Neural cell (in vitro differentiated cells): ENCODE data around the gene NPFFR2. TPM values are rescaled to one million over a fixed set of nuclear protein-coding genes. Genes with fewer than 3 reads are reported as not detected.

ENCODE experiments used
- H2AFZ ChIP-seq: fragments of 200-600, 300-800 bp; sonication (generic), shearing (Covaris generic); 2 replicates; pipeline ENCODE4 v1.6.0; 2014; ENCODE audit warnings: low read depth, mild to moderate bottlenecking, antibody characterized with exemption, low read length, moderate library complexity
- H3F3A ChIP-seq: fragments of 200-600 bp; shearing (Covaris generic); 2 replicates; pipeline ENCODE4 v1.6.1; 2016; ENCODE audit warnings: mild to moderate bottlenecking, moderate library complexity, mixed read lengths, antibody characterized with exemption, low read length; ENCODE audit not compliant: insufficient read depth, poor library complexity, severe bottlenecking
- H3K27ac ChIP-seq: fragments of 200-600, 300-800 bp; sonication (generic), shearing (Covaris generic); 2 replicates; pipeline ENCODE4 v1.5.1; 2014; ENCODE audit warnings: mild to moderate bottlenecking, low read length, moderate library complexity
- H3K27me3 ChIP-seq: fragments of 300-800, 200-600 bp; sonication (generic), shearing (Covaris generic); 2 replicates; pipeline ENCODE4 v1.6.0; 2014; ENCODE audit warnings: mild to moderate bottlenecking, low read depth, low read length, moderate library complexity; ENCODE audit not compliant: insufficient read depth
- H3K36me3 ChIP-seq: fragments of 300-800, 200-600 bp; sonication (generic), shearing (Covaris generic); 2 replicates; pipeline ENCODE4 v1.5.1; 2014; ENCODE audit warnings: mild to moderate bottlenecking, antibody characterized with exemption, low read length, moderate library complexity; ENCODE audit not compliant: insufficient read depth
- H3K4me2 ChIP-seq: fragments of 300-800, 200-600 bp; sonication (generic), shearing (Covaris generic); 2 replicates; pipeline ENCODE4 v1.6.0; 2014; ENCODE audit warnings: mild to moderate bottlenecking, low read length
- H3K4me3 ChIP-seq: fragments of 300-800, 200-600 bp; sonication (generic), shearing (Covaris generic); 2 replicates; pipeline ENCODE4 v1.5.1; 2014; ENCODE audit warnings: mild to moderate bottlenecking, low read length, moderate library complexity
- H3K79me2 ChIP-seq: fragments of 200-600 bp; shearing (Covaris generic); replicated peaks from 2 replicates; pipeline ENCODE4 v1.6.0; 2014; ENCODE audit warnings: mild to moderate bottlenecking, low read length, moderate library complexity; ENCODE audit not compliant: insufficient read depth
- H3K9ac ChIP-seq: fragments of 300-800, 200-600 bp; sonication (generic), shearing (Covaris generic); 2 replicates; pipeline ENCODE4 v1.6.1; 2016; ENCODE audit warnings: mild to moderate bottlenecking, low read length, mixed read lengths
- H3K9me2 ChIP-seq: fragments of 200-600 bp; shearing (Covaris generic); 2 replicates; pipeline ENCODE4 v1.6.1; 2016; ENCODE audit warnings: mild to moderate bottlenecking, low read length, mixed read lengths; ENCODE audit not compliant: insufficient read depth
- H3K9me3 ChIP-seq: fragments of 200-600, 300-800 bp; sonication (generic), shearing (Covaris generic); 2 replicates; pipeline ENCODE4 v1.6.1; 2016; ENCODE audit warnings: mild to moderate bottlenecking, mixed run types, low read length, moderate library complexity, mixed read lengths
- H4K20me1 ChIP-seq: fragments of 200-600 bp; shearing (Covaris generic); 2 replicates; pipeline ENCODE4 v1.6.1; 2016; ENCODE audit warnings: mild to moderate bottlenecking, mixed run types; ENCODE audit not compliant: insufficient read depth
- EP300 ChIP-seq: fragments of 450-650 bp; conservative IDR thresholded peaks from 2 replicates; pipeline ENCODE4 v1.6.1; 2014; ENCODE audit warnings: antibody characterized with exemption, mild to moderate bottlenecking, moderate library complexity; ENCODE audit not compliant: poor library complexity, severe bottlenecking
- EZH2 ChIP-seq: fragments of 200-600, 300-800 bp; shearing (Covaris generic), sonication (generic); IDR thresholded peaks from 2 replicates; pipeline ENCODE4 v1.6.1; 2014; ENCODE audit warnings: antibody characterized with exemption, low read length, borderline replicate concordance, mild to moderate bottlenecking; ENCODE audit not compliant: insufficient read depth, poor library complexity, severe bottlenecking
- MXI1 ChIP-seq: fragments of 450-650 bp; conservative IDR thresholded peaks from 2 replicates; pipeline ENCODE4 v1.6.1; 2014; ENCODE audit warnings: antibody characterized with exemption, mild to moderate bottlenecking; ENCODE audit not compliant: poor library complexity, severe bottlenecking
- POLR2AphosphoS5 ChIP-seq: IDR thresholded peaks from 2 replicates; pipeline ENCODE4 v1.6.1; 2012
- RAD21 ChIP-seq: fragments of 450-650 bp; conservative IDR thresholded peaks from 2 replicates; pipeline ENCODE4 v1.6.1; 2014; ENCODE audit warnings: antibody characterized with exemption, mild to moderate bottlenecking, moderate library complexity
- REST ChIP-seq: IDR thresholded peaks from 2 replicates; pipeline ENCODE4 v1.6.1; 2012; ENCODE audit warnings: borderline replicate concordance
- SMC3 ChIP-seq: fragments of 450-650 bp; conservative IDR thresholded peaks from 2 replicates; pipeline ENCODE4 v1.6.1; 2014; ENCODE audit warnings: antibody characterized with exemption, mild to moderate bottlenecking, moderate library complexity; ENCODE audit not compliant: poor library complexity
- TAF1 ChIP-seq: IDR thresholded peaks from 2 replicates; pipeline ENCODE4 v1.6.1; 2012; ENCODE audit warnings: low read depth
- polyA plus RNA-seq: library from polyadenylated mRNA; depleted of rRNA; stranded (reverse); fragments of >200 nt; gene quantifications from 2 replicates; pipeline ENCODE4 v1.2.3, GENCODE V29; 2014
- TF ChIP-seq, protein P1 (sequence below): fragments of 450-650 bp; IDR thresholded peaks from 2 replicates; pipeline ENCODE4 v1.5.1; 2014; ENCODE audit warnings: antibody characterized with exemption, mild to moderate bottlenecking, moderate library complexity; ENCODE audit not compliant: poor library complexity, severe bottlenecking

Gene NPFFR2
- polyA plus RNA-seq, 1 donor from 2014 or later: not detected

GRCh38 chr4:72094059-72094797 is 62.4 kb downstream of the NPFFR2 start:
- no peak for TF ChIP-seq POLR2AphosphoS5
- TF ChIP-seq EZH2: no peak
- no peak for TF ChIP-seq SMC3
- TF ChIP-seq MXI1: no peak
- no peak for TF ChIP-seq TAF1
- TF ChIP-seq REST: no peak
- TF ChIP-seq EP300: no peak
- no peak for TF ChIP-seq RAD21
- TF ChIP-seq, protein P1, sequence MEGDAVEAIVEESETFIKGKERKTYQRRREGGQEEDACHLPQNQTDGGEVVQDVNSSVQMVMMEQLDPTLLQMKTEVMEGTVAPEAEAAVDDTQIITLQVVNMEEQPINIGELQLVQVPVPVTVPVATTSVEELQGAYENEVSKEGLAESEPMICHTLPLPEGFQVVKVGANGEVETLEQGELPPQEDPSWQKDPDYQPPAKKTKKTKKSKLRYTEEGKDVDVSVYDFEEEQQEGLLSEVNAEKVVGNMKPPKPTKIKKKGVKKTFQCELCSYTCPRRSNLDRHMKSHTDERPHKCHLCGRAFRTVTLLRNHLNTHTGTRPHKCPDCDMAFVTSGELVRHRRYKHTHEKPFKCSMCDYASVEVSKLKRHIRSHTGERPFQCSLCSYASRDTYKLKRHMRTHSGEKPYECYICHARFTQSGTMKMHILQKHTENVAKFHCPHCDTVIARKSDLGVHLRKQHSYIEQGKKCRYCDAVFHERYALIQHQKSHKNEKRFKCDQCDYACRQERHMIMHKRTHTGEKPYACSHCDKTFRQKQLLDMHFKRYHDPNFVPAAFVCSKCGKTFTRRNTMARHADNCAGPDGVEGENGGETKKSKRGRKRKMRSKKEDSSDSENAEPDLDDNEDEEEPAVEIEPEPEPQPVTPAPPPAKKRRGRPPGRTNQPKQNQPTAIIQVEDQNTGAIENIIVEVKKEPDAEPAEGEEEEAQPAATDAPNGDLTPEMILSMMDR: no peak
- Histone ChIP-seq H3K79me2 (no peaks in the 10 kb centered on the region), H4K20me1 (no peaks in the 10 kb centered on the region), H3K4me3 (no peak overlapping the region), H3K9me2 (no peaks in the 10 kb centered on the region), H3K36me3 (no peaks in the 10 kb centered on the region), H3K9me3 (no peaks in the 10 kb centered on the region), H3K27ac (no peak overlapping the region), H3K9ac (no peak overlapping the region), H2AFZ (no peak overlapping the region), H3K4me2 (no peak overlapping the region), H3F3A (no peaks in the 10 kb centered on the region), H3K27me3 (no peaks in the 10 kb centered on the region)

DNA sequence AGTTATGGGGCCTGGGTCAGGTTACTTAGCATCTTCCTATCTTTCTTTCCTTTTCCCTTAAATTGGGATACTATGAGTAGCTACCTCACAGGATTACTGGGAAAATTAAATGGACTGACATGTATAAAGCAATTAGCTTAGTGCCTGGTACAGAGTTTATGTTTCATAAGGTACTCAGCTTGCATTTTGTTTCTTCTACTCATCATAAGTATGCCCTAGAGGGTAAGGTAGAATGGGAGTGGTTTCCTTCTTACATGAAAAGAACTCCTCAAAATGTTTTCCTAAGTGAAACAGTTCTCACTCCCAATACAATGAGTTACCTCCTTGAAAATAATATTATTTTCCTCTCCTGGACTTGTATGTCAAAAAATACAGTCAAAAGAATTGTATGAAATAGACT is 75.7 kb downstream of the NPFFR2 start:
- H3K36me3 ChIP-seq: no peaks in the 10 kb centered on the region
- no peak overlapping the region for H3K4me2 ChIP-seq
- no peaks in the 10 kb centered on the region for H4K20me1 ChIP-seq
- H3F3A ChIP-seq: no peaks in the 10 kb centered on the region
- no peaks in the 10 kb centered on the region for H3K9me3 ChIP-seq
- H3K79me2 ChIP-seq: no peaks in the 10 kb centered on the region
- no peak for TF ChIP-seq POLR2AphosphoS5
- TF ChIP-seq, protein P1: no peak
- no peak for TF ChIP-seq TAF1
- TF ChIP-seq MXI1: no peak
- TF ChIP-seq SMC3: no peak
- no peak for TF ChIP-seq EZH2
- TF ChIP-seq EP300: no peak
- no peak for TF ChIP-seq REST
- TF ChIP-seq RAD21: no peak
- no peaks in the 10 kb centered on the region for H3K9me2 ChIP-seq
- no peak overlapping the region for H3K9ac ChIP-seq
- H3K27me3 ChIP-seq: no peaks in the 10 kb centered on the region
- H2AFZ ChIP-seq: no peak overlapping the region
- no peak overlapping the region for H3K4me3 ChIP-seq
- H3K27ac ChIP-seq: no peak overlapping the region
